Mononuclear cell (primary cell): ENCODE measurements around the gene GAR1. TPM values are rescaled to one million over a fixed set of nuclear protein-coding genes. Genes with fewer than 3 reads are reported as not detected.

Source experiments
- H3K27me3 ChIP-seq: 2 replicates; pipeline ENCODE4 v1.6.0; 2011; ENCODE audit warnings: low read length, control low read depth; ENCODE audit not compliant: insufficient read depth
- H3K4me1 ChIP-seq: 2 replicates; pipeline ENCODE4 v1.5.1; 2011; ENCODE audit warnings: mild to moderate bottlenecking, low read length, control low read depth; ENCODE audit not compliant: insufficient read depth
- H3K4me3 ChIP-seq: 2 replicates; pipeline ENCODE4 v1.5.1; 2011; ENCODE audit warnings: mild to moderate bottlenecking, low read length, moderate library complexity
- H3K9me3 ChIP-seq: 2 replicates; pipeline ENCODE4 v1.5.1; 2011; ENCODE audit warnings: low read depth, mild to moderate bottlenecking, control low read depth, low read length
- total RNA-seq: library from RNA; depleted of rRNA; stranded (reverse); fragments of >200 nt; gene quantifications from one replicate; pipeline ENCODE4 v1.2.3, GENCODE V29; 2012

GAR1 gene
- total RNA-seq, 1 donor: 2.0 TPM

DNA sequence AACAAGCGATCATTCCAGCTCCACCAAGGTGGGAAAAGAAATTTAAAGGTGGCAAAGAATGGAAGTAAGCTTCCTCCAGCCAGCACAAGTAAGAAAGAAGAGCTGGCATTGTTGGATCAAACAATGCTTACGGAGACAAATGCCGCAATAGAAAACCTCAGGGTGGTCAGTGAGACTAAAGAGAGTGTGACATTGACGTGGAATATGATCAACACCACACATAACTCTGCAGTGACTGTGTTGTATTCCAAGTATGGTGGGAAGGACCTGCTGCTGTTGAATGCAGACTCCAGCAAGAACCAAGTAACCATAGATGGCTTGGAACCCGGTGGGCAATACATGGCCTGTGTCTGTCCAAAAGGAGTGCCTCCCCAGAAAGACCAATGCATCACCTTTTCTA lies 54.5 kb downstream of the GAR1 start:
- H3K27me3 ChIP-seq: no peaks in the 10 kb centered on the region
- H3K4me3 ChIP-seq: no peak overlapping the region
- H3K4me1 ChIP-seq: no peaks in the 10 kb centered on the region
- no peaks in the 10 kb centered on the region for H3K9me3 ChIP-seq

DNA sequence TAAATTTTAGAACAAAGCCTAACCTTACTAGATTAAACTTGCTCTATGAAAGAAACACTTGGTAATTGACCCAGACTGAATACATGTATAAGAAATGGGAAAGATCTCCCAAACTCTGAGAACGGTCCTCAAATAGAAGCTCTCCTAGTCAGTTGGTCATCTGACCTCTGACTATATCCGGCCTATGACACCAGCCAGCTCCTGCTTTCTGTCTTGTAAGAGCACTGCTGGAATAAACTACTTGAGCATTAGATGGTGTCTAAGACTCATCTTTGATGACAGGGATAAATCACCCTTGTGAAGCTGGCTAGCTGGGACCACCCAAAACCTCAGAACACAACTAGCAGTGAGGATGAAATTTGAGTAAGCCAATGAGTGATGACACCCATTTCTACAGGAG lies 56.5 kb downstream of the GAR1 start:
- Histone ChIP-seq H3K27me3 (no peaks in the 10 kb centered on the region), H3K9me3 (no peaks in the 10 kb centered on the region), H3K4me1 (no peaks in the 10 kb centered on the region), H3K4me3 (no peak overlapping the region)

DNA sequence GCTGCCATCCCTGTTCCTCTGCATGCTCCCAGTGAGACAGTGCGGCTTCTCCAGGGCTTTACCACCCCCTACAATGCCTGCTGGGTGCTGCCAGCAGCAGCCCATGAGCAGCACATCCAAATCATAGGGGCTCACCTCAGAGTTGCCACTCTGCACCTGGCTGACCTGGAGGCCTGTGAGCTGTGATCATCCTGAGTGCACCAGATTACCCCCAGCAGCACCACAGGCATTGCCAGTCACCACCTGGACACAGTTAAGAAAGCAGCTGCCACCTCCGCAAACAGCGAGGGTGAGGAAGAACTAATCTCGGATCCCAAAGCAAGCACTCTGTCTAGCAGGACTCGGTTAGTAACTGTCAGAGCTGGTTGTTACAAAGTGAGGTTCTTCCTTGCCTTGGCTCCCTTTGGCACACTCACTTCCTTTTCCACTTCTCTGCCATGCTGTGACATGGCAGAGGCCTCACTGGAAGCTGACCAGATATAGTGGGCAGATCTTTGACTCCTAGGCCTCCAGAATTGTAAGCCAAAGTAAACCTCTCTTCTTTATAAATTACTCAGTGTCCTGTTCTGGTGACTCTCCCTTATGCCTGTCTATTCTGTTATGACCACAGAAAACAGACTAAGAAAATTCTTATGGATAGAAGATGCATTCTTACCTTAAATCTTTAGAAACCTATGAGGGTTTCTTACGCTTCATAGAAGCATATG lies 57.5 kb downstream of the GAR1 start:
- Histone ChIP-seq H3K4me3 (no peak overlapping the region), H3K4me1 (no peaks in the 10 kb centered on the region), H3K27me3 (no peaks in the 10 kb centered on the region), H3K9me3 (no peaks in the 10 kb centered on the region)

DNA sequence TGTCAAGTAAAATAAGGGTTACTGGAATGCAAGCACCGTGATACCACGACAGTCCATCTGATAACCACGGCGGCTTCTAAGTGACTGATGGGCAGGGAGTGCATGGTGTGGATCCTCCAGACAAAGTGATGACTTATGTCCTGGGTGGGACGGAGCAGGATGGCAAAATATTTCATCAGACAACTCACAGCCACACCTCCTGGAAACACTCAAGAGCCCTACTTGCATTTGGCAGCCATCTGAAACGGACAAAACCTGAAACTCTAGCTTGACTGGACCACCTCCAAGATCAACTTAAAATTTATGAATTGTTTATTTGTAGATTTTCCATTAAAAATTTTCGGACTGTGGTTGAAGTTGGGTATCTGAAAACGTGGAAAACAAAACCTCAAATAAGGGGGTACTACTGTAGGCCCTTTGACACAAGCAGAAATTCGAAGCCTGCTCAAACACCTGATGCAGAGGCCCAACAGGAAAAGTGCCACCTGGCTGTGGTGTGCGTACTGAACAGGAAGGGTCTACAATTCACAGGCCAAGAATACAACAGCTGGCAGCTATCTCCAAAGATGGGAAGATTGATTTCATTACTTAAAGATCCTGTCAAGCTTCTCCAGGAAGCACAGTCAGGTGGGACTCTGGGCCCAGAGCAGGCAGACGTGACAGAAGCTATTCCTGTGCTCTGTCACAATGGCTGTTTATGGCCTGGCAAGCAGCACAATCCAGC lies 58.4 kb downstream of the GAR1 start:
- Histone ChIP-seq H3K4me1 (no peaks in the 10 kb centered on the region), H3K9me3 (no peaks in the 10 kb centered on the region), H3K27me3 (no peaks in the 10 kb centered on the region), H3K4me3 (no peak overlapping the region)

Other genes with a start within 250 kb of the GAR1 start
- 9.3 TPM for gene CASP6, start 112.3 kb upstream of the GAR1 start, total RNA-seq
- gene PLA2G12A, start 85.7 kb upstream of the GAR1 start, total RNA-seq: 24.6 TPM
- gene CFI, start 13.8 kb upstream of the GAR1 start, total RNA-seq: under 0.01 TPM
- gene RRH, start 12.2 kb downstream of the GAR1 start, total RNA-seq: not detected
- under 0.01 TPM for gene LRIT3, start 32.3 kb downstream of the GAR1 start, total RNA-seq
- 7.5 TPM for gene EGF, start 97.1 kb downstream of the GAR1 start, total RNA-seq